Stimulated activated CD4-positive, alpha-beta T cell treated with anti-CD3 and anti-CD28 coated beads, Interleukin-1b, Interleukin-23, amount 100 ng/mL, for 24 hours (primary cell): ENCODE measurements around the gene PRKCE.

Experiments used
- DNase-seq, 4 experiments: peaks; one replicate each; pipeline ENCODE4 v3.0.0-alpha.2; 2020; ENCODE audit warnings: low read depth in 4 of 4, low spot score in 1 of 4

The PRKCE gene

DNA sequence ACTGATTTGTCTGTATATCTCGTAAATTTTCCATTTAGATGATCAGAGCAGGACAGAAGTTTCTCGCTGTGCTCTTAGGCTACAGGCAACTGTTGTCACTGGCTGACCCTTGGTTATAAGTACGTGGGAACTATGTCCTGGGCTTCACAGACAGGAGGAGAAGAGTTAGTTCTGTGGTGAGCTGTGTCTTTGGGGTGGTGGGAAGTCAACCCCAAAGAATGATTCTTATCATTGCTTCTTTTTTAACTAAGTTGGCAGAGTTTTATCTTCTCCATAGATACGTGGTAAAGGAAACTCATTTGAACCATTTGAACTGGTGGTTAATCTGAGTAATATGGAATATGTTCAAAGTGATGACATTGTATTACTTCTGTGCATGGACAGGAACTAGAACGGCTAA lies 415.1 kb downstream of the PRKCE start:
- no peak for DNase-seq

DNA sequence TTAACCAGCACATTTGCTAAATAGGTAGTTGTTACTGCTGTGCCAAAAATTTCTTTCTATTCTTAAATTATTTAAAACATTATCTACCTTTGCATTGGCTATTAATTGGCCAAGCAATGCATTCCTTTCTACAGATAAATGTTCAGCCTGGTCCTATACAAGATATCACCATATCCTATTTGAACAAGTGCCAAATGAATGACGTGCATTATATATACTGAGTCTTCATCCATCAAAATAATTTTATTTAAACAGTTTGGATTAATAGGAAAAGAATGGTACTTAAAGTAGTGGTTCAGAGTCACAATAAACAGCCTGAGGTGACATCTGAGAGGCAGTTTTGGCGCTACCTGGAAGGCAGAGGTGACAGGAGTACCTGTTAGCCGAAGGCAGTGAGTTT lies 415.6 kb downstream of the PRKCE start:
- no peak for DNase-seq

DNA sequence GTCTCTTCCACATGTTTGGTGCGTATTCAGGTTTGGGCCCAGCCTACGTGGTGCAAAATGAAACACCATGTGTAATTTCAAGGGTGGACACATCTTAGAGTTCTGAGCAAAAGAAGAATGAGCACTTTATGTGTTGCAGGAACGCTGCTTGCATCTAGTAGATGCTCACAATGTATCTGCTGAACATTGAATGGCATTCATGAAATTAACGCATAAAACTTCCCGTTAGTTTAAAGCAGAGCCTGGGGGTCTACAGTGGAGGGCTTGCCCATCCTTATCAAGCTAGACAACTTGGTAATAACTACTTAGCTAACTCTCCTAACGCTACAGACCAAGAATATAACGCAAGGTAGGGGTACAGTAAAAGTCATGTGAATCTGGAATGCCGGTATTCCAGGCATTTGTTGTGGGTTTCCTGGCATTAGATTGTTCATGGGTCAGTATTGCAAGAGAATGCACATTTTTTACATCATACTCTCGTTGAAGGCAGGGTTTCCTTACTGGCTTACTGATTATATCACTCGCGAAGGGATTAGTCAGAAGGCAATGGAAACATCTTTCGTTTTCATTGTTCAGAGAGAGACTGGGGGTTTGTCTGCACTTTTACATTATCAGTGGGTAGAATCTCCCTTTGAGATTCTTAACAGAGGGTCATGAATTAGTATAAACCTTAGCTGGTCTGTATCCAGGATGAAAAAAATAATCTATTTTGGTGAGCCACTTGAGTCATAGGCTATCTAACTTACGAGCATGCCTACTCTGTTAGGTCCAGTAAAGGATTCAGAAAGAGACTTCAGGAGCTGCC lies 416.2 kb downstream of the PRKCE start:
- DNase-seq: no peak

- no peak for DNase-seq
Observed at GRCh38 chr2:46068636-46069035, 417.2 kb downstream of the PRKCE start.

DNA sequence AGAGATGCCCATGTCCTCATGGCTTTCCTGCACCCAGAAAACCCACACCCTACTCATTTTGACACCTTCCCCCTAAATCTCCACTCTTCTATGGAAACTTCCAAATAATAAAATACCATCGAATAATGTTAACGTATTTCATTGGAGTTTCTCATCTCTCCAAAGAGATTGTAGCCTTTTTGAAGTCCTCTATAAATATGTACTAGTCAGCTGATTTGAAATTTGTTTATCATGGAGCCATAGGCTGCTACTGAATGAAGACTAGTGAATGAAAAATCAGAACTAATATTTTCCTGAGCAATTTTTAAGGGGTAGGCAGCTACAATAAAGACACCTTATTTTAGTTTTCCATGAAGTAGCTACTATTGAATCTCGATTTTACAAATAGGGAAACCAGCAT lies 419.6 kb downstream of the PRKCE start:
- DNase-seq: no peak

- DNase-seq: no peak
Observed at GRCh38 chr2:46072101-46072820, 420.8 kb downstream of the PRKCE start.

GRCh38 chr2:46073540-46074046 lies 422.1 kb downstream of the PRKCE start:
- DNase-seq: no peak

- no peak for DNase-seq
Observed at GRCh38 chr2:46074501-46074900, 423.0 kb downstream of the PRKCE start.

DNA sequence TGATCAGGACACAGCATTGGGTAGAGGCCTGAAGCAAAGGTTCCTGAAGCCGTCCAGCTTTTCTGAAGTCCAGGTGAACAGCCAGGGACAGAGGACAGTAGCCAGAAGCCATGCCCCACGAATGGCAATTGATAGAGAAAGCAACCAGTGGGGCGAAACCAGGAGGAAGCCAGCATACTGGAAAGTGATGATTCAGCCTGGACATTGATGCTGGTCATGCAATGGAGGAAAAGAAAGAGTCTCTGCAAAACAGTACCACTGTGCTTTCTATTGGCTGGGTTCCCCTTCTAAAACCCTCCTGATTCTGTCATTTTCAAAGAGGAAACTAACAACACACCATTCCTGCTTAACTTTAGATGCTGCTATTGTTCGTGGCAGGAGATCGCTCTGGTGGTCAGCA lies 424.4 kb downstream of the PRKCE start:
- no peak for DNase-seq

GRCh38 chr2:46076251-46076650 lies 424.8 kb downstream of the PRKCE start:
- no peak for DNase-seq

DNA sequence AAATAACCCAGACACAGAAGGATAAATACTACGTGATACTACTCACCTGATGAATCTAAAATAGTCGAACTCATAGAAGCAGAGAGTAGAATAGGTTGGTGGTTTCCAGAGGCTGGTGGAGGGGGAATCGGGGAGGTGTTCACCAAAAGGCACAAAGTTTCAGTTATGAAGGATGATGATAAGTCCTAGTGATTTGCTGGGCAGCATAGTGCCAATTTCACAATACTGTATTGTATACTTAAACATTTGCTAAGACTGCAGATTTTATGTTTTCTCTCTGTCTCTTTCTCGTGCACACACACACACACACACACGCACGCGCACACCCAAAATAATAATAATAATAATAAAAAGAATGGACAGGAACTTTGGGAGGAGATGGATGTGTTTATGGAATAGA lies 425.4 kb downstream of the PRKCE start:
- no peak for DNase-seq

DNA sequence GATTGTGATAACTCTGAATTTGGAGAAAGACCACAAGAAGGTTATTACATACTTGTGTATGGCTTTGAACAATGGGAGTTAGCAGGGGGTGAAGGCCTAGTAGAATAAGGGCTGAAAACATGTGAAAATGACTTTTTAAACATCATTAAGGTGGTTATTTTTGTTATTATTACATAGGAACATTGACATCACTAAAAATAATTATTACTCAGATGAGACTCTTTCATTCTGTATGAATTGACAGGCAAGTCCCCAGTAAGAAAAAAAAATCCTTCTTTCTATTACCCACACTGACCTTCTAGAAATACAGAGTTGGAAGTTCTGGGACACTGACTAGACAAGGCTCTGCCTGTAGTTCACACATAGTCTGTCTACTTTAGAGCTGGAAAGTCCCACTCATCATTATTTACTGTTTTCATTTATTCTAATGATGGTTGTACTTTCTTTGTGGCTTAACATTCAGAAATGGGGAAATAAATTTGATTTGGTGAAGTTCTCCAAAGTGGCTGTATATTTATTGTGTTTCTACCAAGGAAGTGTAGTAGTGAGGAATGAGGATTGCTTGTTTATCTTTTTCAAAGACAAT lies 426.1 kb downstream of the PRKCE start:
- no peak for DNase-seq

DNA sequence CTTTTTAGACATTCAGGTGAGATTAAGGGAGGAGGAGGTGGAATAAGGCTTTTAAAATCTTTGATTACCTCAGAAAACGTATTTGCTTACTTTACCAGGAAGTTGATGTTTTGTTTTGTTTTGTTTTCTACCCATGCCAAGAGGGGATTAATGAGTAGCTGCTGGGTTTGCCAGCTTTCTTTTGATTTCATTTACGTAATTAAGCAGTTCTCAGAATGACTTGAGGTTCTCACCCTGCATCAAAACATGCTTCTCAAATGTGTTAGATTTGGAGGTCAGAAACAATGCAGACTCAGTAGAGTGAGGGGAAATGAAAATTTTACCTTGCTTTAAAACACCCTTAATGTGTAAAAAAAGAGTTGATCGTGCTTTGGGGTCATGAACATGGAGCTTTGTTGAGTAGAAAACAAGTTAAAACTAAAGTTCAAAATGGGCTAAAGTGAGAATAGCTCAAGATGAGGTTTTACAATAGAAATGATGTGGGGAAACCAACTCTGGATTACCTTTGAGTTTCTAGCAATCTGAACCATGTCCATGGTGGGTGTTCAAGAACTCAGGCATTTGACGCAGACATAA lies 428.6 kb downstream of the PRKCE start:
- DNase-seq: no peak

- no peak for DNase-seq
Observed at GRCh38 chr2:46082531-46083485, 431.3 kb downstream of the PRKCE start.

GRCh38 chr2:46086578-46087070 lies 435.1 kb downstream of the PRKCE start:
- no peak for DNase-seq

DNA sequence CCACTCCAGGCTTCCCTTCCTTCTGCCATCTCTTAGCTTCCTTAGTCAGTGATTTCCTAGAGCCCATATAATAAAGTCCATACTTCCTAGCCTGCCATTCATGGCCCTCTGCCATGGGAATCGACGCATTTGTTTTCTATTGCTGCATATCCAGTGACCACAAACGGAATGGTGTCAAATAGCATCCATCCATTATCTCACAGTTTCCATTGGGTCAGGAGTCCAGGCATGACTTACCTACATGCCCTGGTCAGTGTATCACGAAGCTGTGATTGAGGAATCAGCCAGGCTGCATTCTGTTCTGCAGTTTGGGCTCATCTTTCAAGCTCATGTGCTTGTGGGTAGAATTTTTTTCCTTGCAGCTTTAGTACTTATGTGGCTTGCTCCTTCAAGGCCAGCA lies 436.0 kb downstream of the PRKCE start:
- no peak for DNase-seq

DNA sequence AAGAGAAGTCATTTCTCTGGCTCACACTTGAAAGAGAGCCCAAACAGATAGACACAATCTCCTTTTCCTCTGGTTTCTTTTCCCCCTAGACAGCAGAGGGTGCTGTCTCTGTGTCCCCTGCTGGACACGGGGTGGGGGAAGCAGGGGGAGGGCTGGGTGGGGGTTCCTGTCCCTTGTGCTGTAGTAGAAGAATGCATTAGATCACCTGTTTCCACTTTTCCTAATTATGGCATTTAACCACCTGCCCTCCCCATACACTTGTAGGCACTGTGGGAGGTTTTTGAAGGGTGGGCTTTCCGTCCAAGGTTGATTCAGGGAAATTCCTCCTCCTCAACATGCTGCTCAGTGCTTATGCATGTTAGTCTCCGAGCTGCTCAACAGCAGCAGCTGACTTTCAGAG lies 439.5 kb downstream of the PRKCE start:
- DNase-seq: no peak

- no peak for DNase-seq
Observed at GRCh38 chr2:46091961-46092667, 440.6 kb downstream of the PRKCE start.

GRCh38 chr2:46094689-46095088 lies 443.2 kb downstream of the PRKCE start:
- DNase-seq: no peak

DNA sequence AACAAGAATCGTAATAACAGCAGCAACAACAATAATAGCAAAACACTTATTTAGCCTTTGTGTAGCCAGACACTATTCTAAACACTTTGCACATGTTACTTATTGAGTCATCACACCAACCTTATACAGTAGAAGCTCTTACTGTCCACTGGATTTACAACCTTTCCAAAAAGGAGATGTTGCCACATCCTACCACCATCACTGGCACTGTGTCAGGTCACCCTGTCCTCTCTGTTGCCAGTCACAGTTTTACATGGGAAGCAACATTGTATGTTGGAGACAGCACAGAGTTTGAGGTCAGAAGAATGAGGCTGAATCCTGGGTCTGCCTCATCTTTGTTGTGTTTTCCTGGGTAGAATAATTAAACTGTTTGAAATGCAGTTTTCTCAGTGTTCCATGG lies 444.4 kb downstream of the PRKCE start:
- no peak for DNase-seq
